GM12891 (cell line): ENCODE results near the gene AK1.

Experiments used
- POLR2A ChIP-seq: IDR thresholded peaks from 2 replicates; pipeline ENCODE4 v1.6.1; 2011; ENCODE audit warnings: low read depth, low read length, control low read depth
- POLR2AphosphoS5 ChIP-seq: IDR thresholded peaks from 2 replicates; pipeline ENCODE4 v1.6.1; 2011; ENCODE audit warnings: low read depth, low read length, control low read depth

DNA sequence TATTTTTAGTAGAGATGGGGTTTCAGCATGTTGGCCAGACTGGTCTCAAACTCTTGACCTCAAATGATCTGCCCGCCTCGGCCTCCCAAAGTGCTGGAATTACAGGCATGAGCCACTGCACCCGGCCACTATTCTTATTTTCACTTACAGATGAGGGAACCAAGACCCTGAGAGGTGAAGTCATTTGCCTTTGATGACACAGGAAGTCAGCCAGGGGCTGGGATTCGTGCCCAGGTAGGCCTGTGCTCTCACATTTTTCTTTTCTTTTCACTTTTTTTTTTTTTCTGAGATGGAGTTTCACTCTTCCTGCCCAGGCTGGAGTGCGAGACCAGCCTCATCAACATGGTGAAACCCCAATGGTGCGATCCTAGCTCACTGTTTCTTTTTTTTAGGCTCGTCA lies 45.2 kb downstream of the AK1 start:
- TF ChIP-seq POLR2A (no peak), POLR2AphosphoS5 (no peak)
